Measurements from ENCODE around the gene EMP1. TPM values are rescaled to one million over a fixed set of nuclear protein-coding genes. Genes with fewer than 3 reads are reported as not detected.

EMP1 gene
- total RNA-seq, 1 experiment from 2014 or later, result 0.63 TPM

DNA sequence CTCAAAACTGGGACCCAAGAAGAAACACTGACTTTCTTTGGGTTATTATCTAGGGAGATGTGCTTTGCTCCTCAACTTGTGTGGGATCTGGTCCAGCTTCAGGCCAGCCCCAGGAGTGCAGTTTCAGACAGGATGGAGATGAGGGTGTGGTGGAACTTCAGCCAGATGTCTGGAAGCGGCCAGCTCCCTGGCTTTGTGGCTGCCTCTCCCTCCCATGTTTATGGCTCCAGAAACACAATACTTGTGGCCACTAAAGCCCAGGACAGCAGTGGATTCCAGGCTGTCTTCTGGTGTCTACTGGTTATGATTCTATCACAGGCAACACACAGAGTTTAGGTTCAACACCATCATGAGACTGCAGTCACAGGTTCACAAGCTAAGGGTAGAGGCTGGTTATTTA lies 44.2 kb upstream of the EMP1 start:
- TF ChIP-seq, protein P1, sequence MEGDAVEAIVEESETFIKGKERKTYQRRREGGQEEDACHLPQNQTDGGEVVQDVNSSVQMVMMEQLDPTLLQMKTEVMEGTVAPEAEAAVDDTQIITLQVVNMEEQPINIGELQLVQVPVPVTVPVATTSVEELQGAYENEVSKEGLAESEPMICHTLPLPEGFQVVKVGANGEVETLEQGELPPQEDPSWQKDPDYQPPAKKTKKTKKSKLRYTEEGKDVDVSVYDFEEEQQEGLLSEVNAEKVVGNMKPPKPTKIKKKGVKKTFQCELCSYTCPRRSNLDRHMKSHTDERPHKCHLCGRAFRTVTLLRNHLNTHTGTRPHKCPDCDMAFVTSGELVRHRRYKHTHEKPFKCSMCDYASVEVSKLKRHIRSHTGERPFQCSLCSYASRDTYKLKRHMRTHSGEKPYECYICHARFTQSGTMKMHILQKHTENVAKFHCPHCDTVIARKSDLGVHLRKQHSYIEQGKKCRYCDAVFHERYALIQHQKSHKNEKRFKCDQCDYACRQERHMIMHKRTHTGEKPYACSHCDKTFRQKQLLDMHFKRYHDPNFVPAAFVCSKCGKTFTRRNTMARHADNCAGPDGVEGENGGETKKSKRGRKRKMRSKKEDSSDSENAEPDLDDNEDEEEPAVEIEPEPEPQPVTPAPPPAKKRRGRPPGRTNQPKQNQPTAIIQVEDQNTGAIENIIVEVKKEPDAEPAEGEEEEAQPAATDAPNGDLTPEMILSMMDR (conservative IDR thresholded peaks at IDR 0.05), result no peak
- no peak overlapping the region for H2AFZ ChIP-seq (ENCODE audit: low read length)
- H3K27ac ChIP-seq (ENCODE audit: insufficient read length, low read depth, low read length), result no peak overlapping the region
- no CpG with 5 or more reads among the region's 1 CpG for WGBS (ENCODE audit: extremely low coverage, insufficient read length, low lambda C conversion rate)
- Mint-ChIP-seq H3K4me3 (no peak overlapping the region), H3K4me1 (peaks cover 23 to 24% of the 10 kb centered on the region in 2 experiments), H3K9me3 (no peaks in the 10 kb centered on the region; a peak in 1 of 5 replicates), H3K27me3 (ENCODE audit: low read depth) (no peaks in the 10 kb centered on the region; the same call in 1 of the 2 replicates), H3K27ac (no peak overlapping the region), H3K36me3 (ENCODE audit: insufficient read depth in 1 of 3, low read depth in 3 of 3) (peaks cover 0 to 4% (median 0%) of the 10 kb centered on the region in 3 experiments; a peak in 2 of 7 replicates)
- H2BK5ac ChIP-seq (ENCODE audit: insufficient read length, low read length), result no peak overlapping the region
- H3K4me1 ChIP-seq (ENCODE audit: insufficient read depth, low read length), result peaks cover 3% of the 10 kb centered on the region
- H3K27me3 ChIP-seq (ENCODE audit: insufficient read depth, low read length), result no peaks in the 10 kb centered on the region
- H3K23me2 ChIP-seq (ENCODE audit: insufficient read length, low read depth, low read length, poor library complexity, severe bottlenecking), result no peaks in the 10 kb centered on the region
- no peaks in the 10 kb centered on the region for H4K20me1 ChIP-seq (ENCODE audit: control insufficient read depth, insufficient read depth, insufficient read length)
- H3K4me2 ChIP-seq (ENCODE audit: insufficient read depth, insufficient read length, low read length), result no peak overlapping the region
- no peak overlapping the region for H3K23ac ChIP-seq (ENCODE audit: insufficient read length, low read depth, low read length)
- H3K9me3 ChIP-seq (ENCODE audit: control insufficient read depth, low read depth, low read length), result no peaks in the 10 kb centered on the region
- no peak overlapping the region for H4K5ac ChIP-seq (ENCODE audit: insufficient read length, low read depth, low read length)
- no peak overlapping the region for H3K4ac ChIP-seq (ENCODE audit: low read depth, low read length)
- H3K56ac ChIP-seq (ENCODE audit: insufficient read length, low read depth, low read length), result no peak overlapping the region
- H4K91ac ChIP-seq (ENCODE audit: insufficient read length, low read depth, low read length), result no peak overlapping the region
- H3K9ac ChIP-seq (ENCODE audit: extremely low read depth, insufficient read length, low read length), result no peak overlapping the region
- no peak overlapping the region for H4K8ac ChIP-seq (replicated peaks; ENCODE audit: insufficient read length, low read depth, low read length)
- H2BK20ac ChIP-seq (ENCODE audit: low read depth, low read length, poor library complexity, severe bottlenecking), result no peak overlapping the region
- no peak overlapping the region for H2BK15ac ChIP-seq (ENCODE audit: low read depth, low read length)
- H3K14ac ChIP-seq (ENCODE audit: insufficient read depth, low read length), result no peak overlapping the region
- no peak for DNase-seq
- H2AK5ac ChIP-seq (ENCODE audit: insufficient read length, low read length), result no peak overlapping the region
- H3K79me2 ChIP-seq (ENCODE audit: insufficient read depth, low read length), result no peaks in the 10 kb centered on the region
- no peak overlapping the region for H3T11ph ChIP-seq (ENCODE audit: low read length)
- no peak overlapping the region for H2BK120ac ChIP-seq (ENCODE audit: low read depth, low read length, poor library complexity, severe bottlenecking)
- H2BK12ac ChIP-seq (ENCODE audit: insufficient read length, low read depth, low read length), result no peak overlapping the region
- H3K79me1 ChIP-seq (ENCODE audit: insufficient read depth, low read depth, low read length, poor library complexity, severe bottlenecking), result no peaks in the 10 kb centered on the region
- H3K18ac ChIP-seq (ENCODE audit: insufficient read length, low read depth, low read length), result no peak overlapping the region

Data from H9 (cell line).